ENCODE measurements around the gene PDZD11. TPM values are rescaled to one million over a fixed set of nuclear protein-coding genes. Genes with fewer than 3 reads are reported as not detected.

Gene PDZD11
- total and polyA plus RNA-seq, 9 of the 15 experiments (the other 6 are each of a cell fraction or from before 2014, with no cell fraction given) = 21.9 to 109 (median 36.4) TPM

GRCh38 chrX:70332600-70332999, 42.9 kb upstream of the PDZD11 start:
- intact Hi-C loops (cut with micrococcal nuclease) = no loop called here
- in situ Hi-C loops (cut with MboI) = no loop called here
- CTCF ChIA-PET (ENCODE audit: low intra/inter-chr PET ratio) = no interaction called here
- no peak overlapping the region for H3K27ac ChIP-seq (ENCODE audit: extremely low read depth, low read depth, low read length)
- no peaks in the 10 kb centered on the region for H3K9me1 ChIP-seq (ENCODE audit: control insufficient read depth, insufficient read depth, low read length)
- no peaks in the 10 kb centered on the region for H3K4me1 ChIP-seq (replicated peaks in 1 of 2; ENCODE audit: control insufficient read depth in 2 of 2, insufficient read depth in 2 of 2, low read length in 2 of 2)
- no peak overlapping the region for H2AFZ ChIP-seq (ENCODE audit: low read depth, low read length)
- no peaks in the 10 kb centered on the region for H3K9me3 ChIP-seq (replicated peaks; ENCODE audit: control insufficient read depth, insufficient read depth, low read depth, low read length)
- no peaks in the 10 kb centered on the region for H3K79me2 ChIP-seq (ENCODE audit: control insufficient read depth, insufficient read depth, low read length)
- TF ChIP-seq CTCF (IDR thresholded peaks at IDR 0.05 in 2 of 3, conservative IDR thresholded peaks at IDR 0.05 in 1 of 3; ENCODE audit: insufficient read depth in 2 of 3, low read depth in 1 of 3, low read length in 3 of 3) (0 out of 6 replicates have a peak, but pooled peaks of 1 of the 3 experiments have one; percentile 22), SIX5 (IDR thresholded peaks at IDR 0.05; ENCODE audit: borderline replicate concordance in 1 of 2, insufficient read depth in 1 of 2, low read depth in 1 of 2, low read length in 2 of 2) (no peak)
- H3K27me3 ChIP-seq (ENCODE audit: control insufficient read depth in 2 of 2, insufficient read depth in 2 of 2, low read length in 2 of 2) = no peaks in the 10 kb centered on the region
- 100% methylated on average over 1 of the region's 1 CpG for WGBS (ENCODE audit: insufficient coverage, low coverage, missing lambda C conversion rate)
- no peaks in the 10 kb centered on the region for H4K20me1 ChIP-seq (replicated peaks; ENCODE audit: control insufficient read depth, insufficient read depth, low read length)
- peaks cover 59% of the 10 kb centered on the region; the same call in 2 of the 3 replicates for H3K36me3 ChIP-seq (ENCODE audit: control insufficient read depth, insufficient read depth, low read length)
- no peak overlapping the region for H3K4me3 ChIP-seq
- POLR2A ChIA-PET = interaction anchor here (1.0 kb wide), 1 partner anchor 26 kb away, joined by 6 read pairs; no protein-coding TSS in a partner anchor
- H3K4me2 ChIP-seq (ENCODE audit: insufficient read depth, low read length) = no peak overlapping the region
- no peak overlapping the region for H3K9ac ChIP-seq (ENCODE audit: insufficient read depth in 1 of 2, low read depth in 2 of 2, low read length in 2 of 2)
- no TSS peak for BruUV-seq (replicated peaks)
- DNase-seq (ENCODE audit: extremely low read depth in 1 of 4, low spot score in 3 of 4) = peak in 3 of 4 experiments; percentile 1 to 11 (median 5)
- ATAC-seq = peak; percentile 64; the same call in 1 of the 3 replicates
- no peak for FAIRE-seq

- H3K27ac ChIP-seq (ENCODE audit: extremely low read depth, low read depth, low read length) = no peak overlapping the region
- no peaks in the 10 kb centered on the region for H3K9me3 ChIP-seq (replicated peaks; ENCODE audit: control insufficient read depth, insufficient read depth, low read depth, low read length)
- peaks cover 51% of the 10 kb centered on the region; the same call in 2 of the 3 replicates for H3K36me3 ChIP-seq (ENCODE audit: control insufficient read depth, insufficient read depth, low read length)
- no peaks in the 10 kb centered on the region for H3K27me3 ChIP-seq (ENCODE audit: control insufficient read depth in 2 of 2, insufficient read depth in 2 of 2, low read length in 2 of 2)
- BruUV-seq (replicated peaks) = no TSS peak
- in situ Hi-C loops (cut with MboI) (no loop called here), intact Hi-C loops (cut with micrococcal nuclease) (no loop called here)
- WGBS (ENCODE audit: insufficient coverage, low coverage, missing lambda C conversion rate) = 85% methylated on average over 1 of the region's 1 CpG
- H4K20me1 ChIP-seq (replicated peaks; ENCODE audit: control insufficient read depth, insufficient read depth, low read length) = no peaks in the 10 kb centered on the region
- no peak for FAIRE-seq
- H3K79me2 ChIP-seq (ENCODE audit: control insufficient read depth, insufficient read depth, low read length) = no peaks in the 10 kb centered on the region
- no peaks in the 10 kb centered on the region for H3K4me1 ChIP-seq (replicated peaks in 1 of 2; ENCODE audit: control insufficient read depth in 2 of 2, insufficient read depth in 2 of 2, low read length in 2 of 2)
- H3K4me3 ChIP-seq = no peak overlapping the region
- H2AFZ ChIP-seq (ENCODE audit: low read depth, low read length) = no peak overlapping the region
- CTCF ChIA-PET (ENCODE audit: low intra/inter-chr PET ratio) = no interaction called here
- no peaks in the 10 kb centered on the region for H3K9me1 ChIP-seq (ENCODE audit: control insufficient read depth, insufficient read depth, low read length)
- no peak overlapping the region for H3K9ac ChIP-seq (ENCODE audit: insufficient read depth in 1 of 2, low read depth in 2 of 2, low read length in 2 of 2)
- no peak for DNase-seq (ENCODE audit: extremely low read depth in 1 of 4, low spot score in 3 of 4)
- no peak for ATAC-seq
- POLR2A ChIA-PET = no interaction called here
- H3K4me2 ChIP-seq (ENCODE audit: insufficient read depth, low read length) = no peak overlapping the region
- no peak for TF ChIP-seq SIN3A (IDR thresholded peaks at IDR 0.05; ENCODE audit: borderline replicate concordance in 2 of 2, control insufficient read depth in 1 of 2, low read depth in 2 of 2, low read length in 2 of 2)
- no peak for TF ChIP-seq ZNF197 (CRISPR knock-in tag; IDR thresholded peaks at IDR 0.05; ENCODE audit: low read depth)
- no peak for TF ChIP-seq ZNF133 (CRISPR knock-in tag; IDR thresholded peaks at IDR 0.05)
- no peak for TF ChIP-seq SRF (CRISPR knock-in tag; IDR thresholded peaks at IDR 0.05)
- no peak for TF ChIP-seq MTA3 (IDR thresholded peaks at IDR 0.05; ENCODE audit: borderline replicate concordance)
- TF ChIP-seq LCOR (CRISPR knock-in tag; IDR thresholded peaks at IDR 0.05) = no peak
- no peak for TF ChIP-seq EWSR1 (IDR thresholded peaks at IDR 0.05; ENCODE audit: borderline replicate concordance, low read depth, partially characterized antibody)
- TF ChIP-seq ZNF347 (CRISPR knock-in tag; IDR thresholded peaks at IDR 0.05; ENCODE audit: low read depth) = no peak
- TF ChIP-seq ZSCAN32 (CRISPR knock-in tag; IDR thresholded peaks at IDR 0.05) = no peak
- no peak for TF ChIP-seq CXXC5 (CRISPR knock-in tag; IDR thresholded peaks at IDR 0.05)
- no peak for TF ChIP-seq YY1 (IDR thresholded peaks at IDR 0.05; ENCODE audit: borderline replicate concordance in 1 of 3, control insufficient read depth in 1 of 3, extremely low read depth in 1 of 3, insufficient read depth in 3 of 3, insufficient read length in 1 of 3, insufficient replicate concordance in 2 of 3, low read depth in 1 of 3, low read length in 2 of 3)
These were observed 41.4 kb upstream of the PDZD11 start for GRCh38 chrX:70331161-70331560.
